ENCODE measurements around the gene RNASEH2B.

RNASEH2B gene

DNA sequence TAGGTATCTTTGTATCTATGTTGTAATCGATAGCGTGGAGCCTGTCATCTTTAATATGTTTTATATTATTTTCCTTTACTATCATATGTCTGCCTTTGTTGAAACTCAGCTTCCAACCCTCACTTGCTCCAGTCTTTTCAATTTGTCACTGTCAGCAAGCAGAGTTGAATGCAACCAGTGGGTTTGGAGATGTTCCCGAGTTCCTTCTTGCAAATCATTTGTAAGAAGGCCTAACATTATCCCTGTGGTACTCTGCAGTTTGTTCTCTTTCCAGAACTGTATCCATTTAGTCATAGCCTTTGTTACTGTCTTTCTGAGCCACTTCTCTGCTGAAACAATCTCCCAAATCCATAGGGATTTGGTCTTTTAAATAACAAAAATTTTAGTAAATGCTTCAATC, 41.8 kb downstream of the RNASEH2B start:
- no peak overlapping the region for H3K27ac ChIP-seq
- TF ChIP-seq ZFX (IDR thresholded peaks at IDR 0.05): no peak

DNA sequence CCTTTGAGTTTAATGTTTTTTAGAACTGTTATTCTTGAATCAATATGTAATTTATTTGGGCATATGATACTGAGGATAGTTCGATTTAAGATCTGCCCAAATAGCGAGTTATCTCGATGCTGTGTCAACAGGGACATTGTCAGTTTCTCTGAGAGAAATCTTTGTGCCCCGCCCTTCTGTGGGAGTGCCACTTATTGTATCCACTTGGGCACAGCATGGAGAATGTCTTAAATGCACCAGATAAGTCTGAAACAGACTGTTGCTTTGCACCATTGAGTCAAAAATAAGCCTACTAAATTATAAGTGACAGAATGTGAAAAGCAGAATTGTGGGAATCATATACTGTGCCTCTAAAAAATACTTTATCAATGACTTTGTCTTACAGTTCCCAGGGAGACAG, 45.6 kb downstream of the RNASEH2B start:
- TF ChIP-seq, protein P1, sequence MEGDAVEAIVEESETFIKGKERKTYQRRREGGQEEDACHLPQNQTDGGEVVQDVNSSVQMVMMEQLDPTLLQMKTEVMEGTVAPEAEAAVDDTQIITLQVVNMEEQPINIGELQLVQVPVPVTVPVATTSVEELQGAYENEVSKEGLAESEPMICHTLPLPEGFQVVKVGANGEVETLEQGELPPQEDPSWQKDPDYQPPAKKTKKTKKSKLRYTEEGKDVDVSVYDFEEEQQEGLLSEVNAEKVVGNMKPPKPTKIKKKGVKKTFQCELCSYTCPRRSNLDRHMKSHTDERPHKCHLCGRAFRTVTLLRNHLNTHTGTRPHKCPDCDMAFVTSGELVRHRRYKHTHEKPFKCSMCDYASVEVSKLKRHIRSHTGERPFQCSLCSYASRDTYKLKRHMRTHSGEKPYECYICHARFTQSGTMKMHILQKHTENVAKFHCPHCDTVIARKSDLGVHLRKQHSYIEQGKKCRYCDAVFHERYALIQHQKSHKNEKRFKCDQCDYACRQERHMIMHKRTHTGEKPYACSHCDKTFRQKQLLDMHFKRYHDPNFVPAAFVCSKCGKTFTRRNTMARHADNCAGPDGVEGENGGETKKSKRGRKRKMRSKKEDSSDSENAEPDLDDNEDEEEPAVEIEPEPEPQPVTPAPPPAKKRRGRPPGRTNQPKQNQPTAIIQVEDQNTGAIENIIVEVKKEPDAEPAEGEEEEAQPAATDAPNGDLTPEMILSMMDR (conservative IDR thresholded peaks at IDR 0.05): no peak
- no peak for TF ChIP-seq ZFX (IDR thresholded peaks at IDR 0.05)
- H3K27ac ChIP-seq: no peak overlapping the region

DNA sequence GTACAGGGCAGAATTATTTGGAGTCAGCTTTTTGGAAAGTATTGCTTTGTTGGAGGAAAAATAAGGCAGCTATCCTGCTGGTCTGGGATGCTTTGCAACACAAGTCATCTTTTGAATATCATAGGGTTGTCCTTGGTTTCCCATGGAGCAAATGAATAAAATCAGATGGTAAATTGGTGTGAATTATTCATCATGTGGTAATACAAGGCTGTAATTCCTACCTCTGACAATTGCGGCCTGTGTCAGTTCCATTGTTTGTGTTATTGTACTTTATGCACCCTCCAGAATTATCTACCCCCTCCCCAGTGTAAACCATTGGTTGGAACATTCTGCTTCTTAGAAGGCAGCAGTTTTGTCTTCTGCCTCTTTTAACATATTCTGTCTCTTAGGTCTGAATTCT, 46.2 kb downstream of the RNASEH2B start:
- TF ChIP-seq ZFX (IDR thresholded peaks at IDR 0.05): no peak
- TF ChIP-seq, protein P1 (conservative IDR thresholded peaks at IDR 0.05): no peak
- H3K27ac ChIP-seq: no peak overlapping the region

DNA sequence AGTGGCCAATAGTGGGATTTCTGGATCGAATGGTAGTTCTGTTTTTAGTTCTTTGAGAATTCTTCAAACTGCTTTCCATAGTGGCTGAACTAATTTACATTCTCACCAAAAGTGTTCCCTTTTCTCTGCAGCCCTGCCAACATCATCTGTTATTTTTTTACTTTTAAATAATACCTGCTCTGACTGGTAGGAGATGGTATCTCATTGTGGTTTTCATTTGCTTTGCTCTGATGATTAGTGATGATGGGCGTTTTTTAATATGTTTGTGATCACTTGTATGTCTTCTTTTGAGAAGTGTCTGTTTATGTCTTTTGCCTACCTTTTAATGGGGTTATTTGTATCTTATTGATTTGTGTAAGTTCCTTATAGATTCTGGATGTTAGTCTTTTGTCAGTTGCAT, 48.0 kb downstream of the RNASEH2B start:
- H3K27ac ChIP-seq: no peak overlapping the region
- TF ChIP-seq ZFX (IDR thresholded peaks at IDR 0.05): no peak
- TF ChIP-seq, protein P1 (conservative IDR thresholded peaks at IDR 0.05): no peak

DNA sequence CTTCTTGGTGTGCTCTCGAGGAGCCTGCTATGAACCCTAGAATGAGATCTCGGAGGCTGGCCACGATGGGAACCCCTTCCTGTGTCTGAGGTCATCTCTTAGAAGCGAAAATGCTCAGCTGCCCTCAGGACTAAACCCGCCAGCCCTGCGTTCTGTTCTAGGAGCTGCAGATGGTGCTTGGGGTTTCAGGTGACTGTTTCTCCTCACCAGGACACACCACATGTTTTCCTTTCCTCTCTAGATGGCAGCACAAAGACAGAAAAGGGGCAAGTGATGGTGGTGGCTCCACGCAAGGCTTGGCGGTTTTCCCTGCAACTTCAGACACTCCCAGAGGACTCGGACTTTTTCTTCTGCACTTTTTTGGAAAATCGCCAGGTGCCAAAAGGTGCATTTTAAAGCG, 60.1 kb downstream of the RNASEH2B start:
- TF ChIP-seq, protein P1 (conservative IDR thresholded peaks at IDR 0.05): peak; percentile 23
- no peak for TF ChIP-seq ZFX (IDR thresholded peaks at IDR 0.05)
- H3K27ac ChIP-seq: no peak overlapping the region

DNA sequence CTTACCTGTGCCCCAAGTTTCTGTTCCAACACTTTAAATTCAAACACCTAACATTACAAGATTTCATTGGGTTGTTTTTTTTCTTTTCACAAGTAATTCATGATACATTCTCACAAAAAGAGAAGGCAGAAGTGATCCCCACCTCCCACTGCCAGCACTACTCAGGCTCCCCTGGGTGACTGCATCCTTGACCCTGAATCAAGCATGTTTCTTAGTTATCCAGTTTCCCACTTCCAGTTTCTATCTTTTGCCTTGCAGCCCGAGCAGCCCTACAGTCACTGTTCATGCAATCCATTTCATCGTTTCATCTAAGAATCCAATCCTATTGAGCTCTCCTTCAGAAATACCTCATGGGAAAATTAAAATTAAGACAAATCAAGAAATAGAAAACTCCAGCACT, 61.4 kb downstream of the RNASEH2B start:
- H3K27ac ChIP-seq: no peak overlapping the region
- no peak for TF ChIP-seq ZFX (IDR thresholded peaks at IDR 0.05)
- TF ChIP-seq, protein P1 (conservative IDR thresholded peaks at IDR 0.05): no peak

DNA sequence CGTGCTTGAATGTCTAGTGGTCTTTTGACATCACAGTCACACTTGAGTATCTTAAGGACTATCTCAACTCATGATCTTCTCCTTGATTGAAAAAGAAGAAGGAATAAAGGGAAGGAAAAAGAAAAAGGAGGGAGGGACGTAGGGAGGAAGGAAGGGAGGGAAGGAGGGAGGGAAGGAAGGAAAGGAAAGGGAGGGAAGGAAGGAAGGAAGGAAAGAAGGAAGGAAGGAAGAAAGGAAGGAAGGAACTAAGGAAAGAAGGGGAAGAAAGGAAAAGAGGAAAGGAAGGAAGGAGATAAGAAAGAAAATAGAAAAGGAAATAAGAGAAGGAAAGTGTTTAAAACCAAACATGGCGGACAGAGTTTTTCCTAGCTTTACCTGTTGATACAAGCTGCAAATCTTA, 64.7 kb downstream of the RNASEH2B start:
- no peak overlapping the region for H3K27ac ChIP-seq
- TF ChIP-seq, protein P1 (conservative IDR thresholded peaks at IDR 0.05): no peak
- no peak for TF ChIP-seq ZFX (IDR thresholded peaks at IDR 0.05)

DNA sequence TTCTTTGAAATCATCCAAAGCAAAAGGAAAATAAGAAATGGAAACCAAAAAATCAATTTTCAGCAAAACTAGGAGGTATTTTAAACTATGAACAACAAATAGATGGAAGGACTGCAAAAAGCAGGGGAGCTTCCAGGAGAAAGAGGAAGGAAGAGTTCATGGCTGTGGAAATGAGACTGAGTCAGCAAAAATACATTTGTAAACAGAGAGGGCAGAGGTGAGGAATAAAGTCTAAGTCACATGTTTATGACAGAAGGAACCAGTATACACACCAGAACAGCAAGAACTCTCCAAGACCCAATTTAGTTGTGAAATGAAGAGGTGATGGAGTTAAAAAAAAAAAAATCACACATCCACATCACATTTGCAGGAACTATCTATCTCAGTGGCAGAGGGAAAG, 69.6 kb downstream of the RNASEH2B start:
- no peak for TF ChIP-seq ZFX (IDR thresholded peaks at IDR 0.05)
- TF ChIP-seq, protein P1 (conservative IDR thresholded peaks at IDR 0.05): no peak
- no peak overlapping the region for H3K27ac ChIP-seq
